HG02588 (cell line): ENCODE data around the gene APP.
A peak's percentile ranks its signal among the peaks of the same experiment; 100 is the strongest.
"Not testable (repeated sequence)": the region's sequence is repeated elsewhere in the genome, so short reads cannot be mapped to it uniquely, and the experiment has no call there.

Source experiments
- ATAC-seq: cut with Tn5 transposase; IDR thresholded peaks from one replicate; pipeline ENCODE4 v1.9.1; 2021; ENCODE audit warnings: mild to moderate bottlenecking, moderate library complexity; ENCODE audit not compliant: unreplicated experiment

The APP gene

GRCh38 chr21:26100573-26100972, 70.0 kb downstream of the APP start:
- ATAC-seq, result no peak

- ATAC-seq, result no peak
These were observed 70.9 kb downstream of the APP start for GRCh38 chr21:26099610-26100219.

DNA sequence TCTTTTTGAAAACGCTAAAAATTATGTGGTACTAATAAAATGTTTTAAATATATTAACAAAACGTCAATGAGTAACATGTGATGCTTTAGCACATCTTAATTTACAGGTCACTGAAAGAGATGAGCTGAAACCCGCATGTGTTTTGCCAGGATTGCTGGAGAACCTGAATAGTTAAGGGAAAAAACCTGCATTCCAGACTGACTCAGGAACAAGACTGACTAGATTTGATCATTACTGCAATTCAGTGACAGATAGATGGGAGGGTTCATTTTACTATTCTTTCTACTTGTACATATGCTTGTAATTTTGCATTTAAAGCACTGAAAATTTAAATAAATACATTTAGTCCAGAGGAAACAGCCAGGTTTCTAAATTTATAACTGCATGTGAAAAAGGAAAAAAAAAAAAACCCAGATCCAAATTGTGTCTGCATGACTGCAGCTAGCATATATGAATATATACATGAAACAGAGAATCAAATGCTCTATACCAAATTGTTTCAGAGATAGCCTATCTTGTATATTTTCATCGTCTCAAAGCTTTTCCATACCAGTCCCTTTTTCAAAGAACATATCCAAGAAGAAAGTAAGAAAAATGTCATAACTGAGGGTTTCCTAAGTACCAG, 71.7 kb downstream of the APP start:
- no peak for ATAC-seq

GRCh38 chr21:26097475-26097874, 73.1 kb downstream of the APP start:
- no peak for ATAC-seq

GRCh38 chr21:26096494-26097371, 73.8 kb downstream of the APP start:
- no peak for ATAC-seq

DNA sequence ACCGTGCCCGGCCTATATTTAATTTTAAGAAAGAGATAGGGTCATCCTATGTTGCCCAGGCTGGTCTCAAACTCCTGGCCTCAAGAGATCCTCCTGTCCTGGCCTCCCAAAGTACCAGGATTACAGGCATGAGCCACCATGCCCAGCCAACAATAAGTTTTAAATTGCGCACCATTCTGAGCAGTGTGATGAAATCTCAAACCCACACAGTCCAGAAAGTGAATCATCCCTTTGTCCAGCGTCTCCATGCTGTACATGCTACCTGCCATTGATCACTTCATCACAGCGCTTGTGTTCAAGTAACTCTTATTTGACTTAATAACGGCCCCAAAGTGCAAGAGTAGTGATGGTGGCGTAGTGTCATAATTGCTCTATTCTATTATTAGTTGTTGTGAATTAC, 75.4 kb downstream of the APP start:
- ATAC-seq, result no peak

- ATAC-seq, result no peak
These were observed 77.4 kb downstream of the APP start for GRCh38 chr21:26093122-26093521.

- ATAC-seq, result no peak
These were observed 79.0 kb downstream of the APP start for GRCh38 chr21:26091480-26092018.

- ATAC-seq, result no peak
These were observed 80.8 kb downstream of the APP start for GRCh38 chr21:26089730-26090129.

- no peak for ATAC-seq
These were observed 83.2 kb downstream of the APP start for GRCh38 chr21:26087223-26087918.

DNA sequence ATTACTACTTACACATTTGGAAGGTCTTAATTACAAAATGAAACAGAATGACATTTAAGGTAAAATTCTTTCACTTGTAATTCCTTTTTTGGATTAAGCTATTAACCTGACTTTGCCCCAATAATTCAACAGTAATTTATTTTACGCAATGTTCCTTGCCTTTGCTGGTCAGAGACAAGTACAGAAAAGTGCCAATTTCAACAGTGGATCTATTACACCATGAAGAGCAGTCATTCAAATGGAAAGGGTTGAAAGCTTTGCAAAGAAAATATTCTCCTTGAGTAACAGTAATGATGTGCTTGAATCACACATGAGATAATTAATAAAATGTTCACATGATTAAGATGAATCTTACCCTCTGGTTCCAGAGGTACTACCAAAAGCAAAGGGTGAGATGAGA, 84.7 kb downstream of the APP start:
- no peak for ATAC-seq

DNA sequence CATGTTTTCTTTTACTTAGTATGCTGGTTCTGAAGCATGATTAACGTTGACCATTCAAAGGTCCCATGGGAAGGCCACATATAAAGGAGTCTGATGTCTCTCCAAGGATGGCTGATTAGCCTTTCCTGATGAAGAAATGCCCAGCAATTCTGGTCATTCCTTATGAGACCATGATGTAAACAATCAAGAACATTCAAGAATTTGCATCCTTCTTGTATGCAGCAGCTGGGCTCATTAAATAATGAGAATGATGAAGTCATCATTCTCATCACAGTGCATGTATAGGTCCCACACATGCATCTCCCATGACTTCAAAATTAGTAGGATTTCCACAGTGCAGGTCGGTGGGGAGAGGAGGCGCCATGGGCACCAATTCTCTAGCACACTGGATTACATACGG, 85.4 kb downstream of the APP start:
- ATAC-seq, result no peak

DNA sequence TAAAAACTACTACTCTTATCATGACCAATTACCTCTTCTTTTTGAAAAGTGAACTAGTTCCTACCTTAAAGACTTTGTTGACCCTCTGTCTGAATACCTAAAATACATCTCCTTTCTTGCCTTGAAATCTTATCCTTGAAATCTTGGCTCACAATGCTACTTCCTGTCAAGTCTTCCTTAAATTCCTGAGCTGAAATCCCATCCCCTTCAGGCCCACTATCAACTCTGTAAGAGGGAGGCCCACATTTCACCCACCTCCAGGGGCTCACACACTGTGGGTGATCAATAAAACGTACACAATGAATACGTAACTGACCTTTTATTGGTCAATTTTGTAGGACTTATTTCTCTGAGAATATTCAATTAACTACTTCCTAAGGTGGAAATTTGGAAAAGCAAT, 88.0 kb downstream of the APP start:
- no peak for ATAC-seq

GRCh38 chr21:26081175-26081760, 89.3 kb downstream of the APP start:
- ATAC-seq, result not testable (repeated sequence)

GRCh38 chr21:26080211-26080610, 90.4 kb downstream of the APP start:
- ATAC-seq, result no peak

GRCh38 chr21:26079366-26079765, 91.2 kb downstream of the APP start:
- no peak for ATAC-seq

DNA sequence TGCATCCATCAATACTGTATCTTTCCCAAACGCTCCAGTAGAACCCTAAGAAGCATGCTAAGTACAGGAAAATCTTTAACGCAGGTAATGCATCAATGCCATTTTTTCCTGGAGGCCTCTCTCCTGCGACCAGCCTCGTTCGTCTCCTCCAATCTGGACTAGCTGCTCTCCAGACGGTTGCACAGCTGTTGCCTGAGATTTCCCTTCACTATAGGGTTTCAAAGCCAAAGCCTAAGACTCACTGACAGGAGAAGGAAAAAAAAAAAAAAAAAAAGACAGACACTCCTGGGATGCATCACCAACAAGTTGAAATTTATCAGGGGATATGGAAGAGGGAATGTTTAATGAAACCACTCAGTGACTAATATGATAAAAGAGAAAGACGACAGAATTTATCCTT, 93.0 kb downstream of the APP start:
- no peak for ATAC-seq

DNA sequence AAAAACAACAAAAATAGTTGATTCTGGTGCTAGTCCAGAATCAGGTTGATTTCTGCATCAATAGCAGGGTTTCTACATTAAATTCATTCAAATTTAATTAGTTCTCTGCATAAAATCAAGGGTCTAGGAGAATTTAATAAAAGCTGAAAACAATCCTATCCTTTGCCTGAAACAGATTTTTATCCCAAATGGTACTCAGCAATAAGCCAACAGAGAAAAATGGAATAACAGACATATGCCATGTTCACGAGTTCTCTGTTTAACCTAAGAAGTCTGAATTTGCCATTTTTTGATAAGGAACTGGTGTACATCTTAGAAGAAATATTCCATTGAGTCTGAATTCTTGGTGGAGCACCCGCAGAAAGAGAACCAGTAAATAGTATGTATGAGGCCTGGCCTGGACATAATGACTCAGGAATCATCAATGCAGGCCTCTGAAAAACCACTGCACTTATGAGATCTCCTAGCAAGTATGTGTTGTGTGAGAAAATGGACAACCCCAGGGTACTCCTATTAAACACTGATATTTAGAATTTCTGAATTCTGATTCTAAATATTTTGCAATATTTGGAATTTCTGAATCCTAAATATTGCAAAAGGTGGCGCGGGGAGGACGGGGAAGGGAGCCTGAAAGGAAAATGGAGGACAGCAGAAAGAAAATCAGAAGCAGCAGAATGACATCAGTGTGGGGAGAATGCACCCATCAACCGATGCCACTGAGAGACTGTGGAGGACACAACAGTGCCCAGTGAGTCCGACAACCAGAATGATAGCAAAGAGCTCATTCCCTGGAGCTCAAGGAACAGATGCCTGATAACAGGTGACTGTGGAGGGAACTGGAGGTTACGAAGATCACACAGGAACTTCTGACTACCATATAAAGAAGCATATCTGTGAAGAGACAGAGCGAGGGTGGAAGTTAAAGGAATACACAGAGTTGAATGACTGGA, 97.6 kb downstream of the APP start:
- ATAC-seq, result no peak

DNA sequence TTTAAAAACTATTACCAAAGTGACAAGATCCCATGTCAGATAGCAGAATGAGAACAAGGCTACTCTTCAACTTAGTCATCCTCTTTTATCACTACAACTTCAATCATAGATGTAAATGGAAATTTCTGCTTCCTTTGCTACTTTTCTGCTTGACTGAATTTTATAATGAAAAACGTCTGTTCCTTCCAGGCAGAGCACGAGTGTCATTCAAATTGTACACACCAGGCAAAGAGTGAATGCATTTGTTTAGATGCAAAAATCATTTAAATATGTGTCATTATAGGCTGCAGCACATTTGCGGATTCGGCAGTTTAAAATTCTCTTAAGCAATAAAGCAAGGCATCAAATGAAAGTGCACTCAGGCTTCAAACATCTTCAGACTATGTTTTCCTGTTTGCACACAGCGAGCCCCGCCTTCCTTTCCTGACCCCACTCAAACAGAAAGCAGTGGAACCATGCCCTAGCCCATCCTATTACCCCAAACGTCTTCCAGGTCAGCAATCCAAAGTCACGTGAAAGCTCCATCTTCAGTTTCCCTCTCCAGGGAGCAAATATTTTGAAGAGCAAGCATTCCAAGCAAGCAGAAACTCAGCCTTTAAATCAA, 99.6 kb downstream of the APP start:
- ATAC-seq, result peak; percentile 68
